IPS-18a (cell line): ENCODE measurements around the gene DAND5.

Experiments
- H3K27ac ChIP-seq: one replicate; pipeline ENCODE4 v1.5.1; 2013; ENCODE audit warnings: low read length
- H3K27me3 ChIP-seq: one replicate; pipeline ENCODE4 v1.6.1; 2013; ENCODE audit warnings: mild to moderate bottlenecking, low read length; ENCODE audit not compliant: control insufficient read depth, insufficient read depth
- H3K36me3 ChIP-seq: one replicate; pipeline ENCODE4 v1.6.1; 2013; ENCODE audit warnings: low read depth, low read length; ENCODE audit not compliant: control insufficient read depth
- H3K4me1 ChIP-seq: one replicate; pipeline ENCODE4 v1.6.1; 2013; ENCODE audit warnings: low read depth, low read length; ENCODE audit not compliant: control insufficient read depth
- H3K4me3 ChIP-seq: one replicate; pipeline ENCODE4 v1.5.1; 2013; ENCODE audit warnings: low read length
- H3K9ac ChIP-seq: one replicate; pipeline ENCODE4 v1.6.1; 2013; ENCODE audit warnings: mild to moderate bottlenecking, low read length, moderate library complexity
- H3K9me3 ChIP-seq: one replicate; pipeline ENCODE4 v1.6.1; 2013; ENCODE audit warnings: low read depth, low read length; ENCODE audit not compliant: control insufficient read depth

DAND5 gene

GRCh38 chr19:13014921-13015280, 45.5 kb downstream of the DAND5 start:
- no peaks in the 10 kb centered on the region for H3K36me3 ChIP-seq
- no peak overlapping the region for H3K27ac ChIP-seq
- H3K27me3 ChIP-seq = peaks cover 100% of the 10 kb centered on the region

GRCh38 chr19:13015361-13016223, 46.2 kb downstream of the DAND5 start:
- no peaks in the 10 kb centered on the region for H3K36me3 ChIP-seq
- no peak overlapping the region for H3K9ac ChIP-seq
- no peak overlapping the region for H3K27ac ChIP-seq
- H3K4me3 ChIP-seq = no peak overlapping the region
- H3K27me3 ChIP-seq = peaks cover 100% of the 10 kb centered on the region
- no peaks in the 10 kb centered on the region for H3K9me3 ChIP-seq
- peaks cover 16% of the 10 kb centered on the region for H3K4me1 ChIP-seq

More at GRCh38 chr19:13014921-13015280, 45.5 kb downstream of the DAND5 start:
- Histone ChIP-seq H3K4me3 (no peak overlapping the region), H3K4me1 (peaks cover 13% of the 10 kb centered on the region), H3K9me3 (no peaks in the 10 kb centered on the region), H3K9ac (no peak overlapping the region)

- Histone ChIP-seq H3K27ac (no peak overlapping the region), H3K9me3 (no peaks in the 10 kb centered on the region), H3K36me3 (no peaks in the 10 kb centered on the region), H3K27me3 (peaks cover 100% of the 10 kb centered on the region), H3K4me1 (peaks cover 23% of the 10 kb centered on the region), H3K9ac (no peak overlapping the region), H3K4me3 (no peak overlapping the region)
Measured at GRCh38 chr19:13016245-13016627, 46.9 kb downstream of the DAND5 start.

- no peak overlapping the region for H3K27ac ChIP-seq
- H3K4me3 ChIP-seq = no peak overlapping the region
- peaks cover 100% of the 10 kb centered on the region for H3K27me3 ChIP-seq
- no peak overlapping the region for H3K9ac ChIP-seq
- peaks cover 23% of the 10 kb centered on the region for H3K4me1 ChIP-seq
- no peaks in the 10 kb centered on the region for H3K36me3 ChIP-seq
- H3K9me3 ChIP-seq = no peaks in the 10 kb centered on the region
Measured at GRCh38 chr19:13016628-13017305, 47.4 kb downstream of the DAND5 start.

GRCh38 chr19:13017306-13018034, 48.1 kb downstream of the DAND5 start:
- peaks cover 23% of the 10 kb centered on the region for H3K4me1 ChIP-seq
- H3K27ac ChIP-seq = no peak overlapping the region
- H3K36me3 ChIP-seq = no peaks in the 10 kb centered on the region
- H3K4me3 ChIP-seq = no peak overlapping the region
- H3K27me3 ChIP-seq = peaks cover 100% of the 10 kb centered on the region
- H3K9ac ChIP-seq = no peak overlapping the region
- no peaks in the 10 kb centered on the region for H3K9me3 ChIP-seq

GRCh38 chr19:13018035-13018914, 48.9 kb downstream of the DAND5 start:
- H3K27ac ChIP-seq = no peak overlapping the region
- peaks cover 23% of the 10 kb centered on the region for H3K4me1 ChIP-seq
- H3K27me3 ChIP-seq = peaks cover 100% of the 10 kb centered on the region
- no peaks in the 10 kb centered on the region for H3K36me3 ChIP-seq
- no peaks in the 10 kb centered on the region for H3K9me3 ChIP-seq
- no peak overlapping the region for H3K9ac ChIP-seq
- no peak overlapping the region for H3K4me3 ChIP-seq

GRCh38 chr19:13019332-13019731, 50.0 kb downstream of the DAND5 start:
- Histone ChIP-seq H3K4me1 (peaks cover 23% of the 10 kb centered on the region), H3K4me3 (no peak overlapping the region), H3K27me3 (peaks cover 100% of the 10 kb centered on the region), H3K27ac (no peak overlapping the region), H3K9ac (no peak overlapping the region), H3K36me3 (no peaks in the 10 kb centered on the region), H3K9me3 (no peaks in the 10 kb centered on the region)

GRCh38 chr19:13020002-13020414, 50.6 kb downstream of the DAND5 start:
- Histone ChIP-seq H3K9ac (no peak overlapping the region), H3K9me3 (no peaks in the 10 kb centered on the region), H3K4me1 (peaks cover 23% of the 10 kb centered on the region), H3K27ac (no peak overlapping the region), H3K36me3 (no peaks in the 10 kb centered on the region), H3K4me3 (no peak overlapping the region), H3K27me3 (peaks cover 100% of the 10 kb centered on the region)

- Histone ChIP-seq H3K9ac (no peak overlapping the region), H3K27me3 (peaks cover 100% of the 10 kb centered on the region), H3K4me1 (peaks cover 23% of the 10 kb centered on the region), H3K27ac (no peak overlapping the region), H3K36me3 (no peaks in the 10 kb centered on the region), H3K9me3 (no peaks in the 10 kb centered on the region), H3K4me3 (no peak overlapping the region)
Measured at GRCh38 chr19:13022111-13022858, 52.9 kb downstream of the DAND5 start.

- Histone ChIP-seq H3K9me3 (no peaks in the 10 kb centered on the region), H3K27me3 (peaks cover 100% of the 10 kb centered on the region), H3K36me3 (no peaks in the 10 kb centered on the region), H3K4me3 (no peak overlapping the region), H3K27ac (no peak overlapping the region), H3K9ac (no peak overlapping the region), H3K4me1 (peaks cover 18% of the 10 kb centered on the region)
Measured at GRCh38 chr19:13022859-13023636, 53.7 kb downstream of the DAND5 start.
